Activated CD8-positive, alpha-beta T cell treated with anti-CD3 and anti-CD28 coated beads for 36 hours (primary cell): ENCODE results near the gene KDSR. TPM values are rescaled to one million over a fixed set of nuclear protein-coding genes. Genes with fewer than 3 reads are reported as not detected.

Experiments
- ATAC-seq: fragments of 200-7000 bp; cut with Tn5 transposase; one replicate; pipeline ENCODE4 v1.10.0; 2021; ENCODE audit warnings: mild to moderate bottlenecking, moderate library complexity
- CTCF ChIA-PET: fragments of 350-600 bp; sonication (Branson Sonifier 250); formaldehyde crosslinking; loops from one replicate; lab custom pipeline; 2021; ENCODE audit warnings: antibody characterized with exemption; lab: Charles Lee
- POLR2A ChIA-PET: fragments of 350-600 bp; sonication (Branson Sonifier 250); formaldehyde crosslinking; loops from one replicate; lab custom pipeline; 2021; ENCODE audit warnings: antibody characterized with exemption; lab: Charles Lee
- DNase-seq: peaks from one replicate; pipeline ENCODE4 v3.0.0-alpha.2; 2020
- H3K27ac Mint-ChIP-seq: one replicate; pipeline ENCODE4 v1.8.0; 2021; ENCODE audit warnings: mild to moderate bottlenecking, mixed read lengths
- H3K27me3 Mint-ChIP-seq: one replicate; pipeline ENCODE4 v1.8.0; 2021; ENCODE audit warnings: mixed read lengths
- H3K36me3 Mint-ChIP-seq: one replicate; pipeline ENCODE4 v1.8.0; 2021; ENCODE audit warnings: low read depth, mixed read lengths
- H3K4me1 Mint-ChIP-seq: one replicate; pipeline ENCODE4 v1.8.0; 2021; ENCODE audit warnings: low read depth, mixed read lengths
- H3K4me3 Mint-ChIP-seq: one replicate; pipeline ENCODE4 v1.8.0; 2021; ENCODE audit warnings: mild to moderate bottlenecking, moderate library complexity, mixed read lengths
- H3K9me3 Mint-ChIP-seq: one replicate; pipeline ENCODE4 v1.8.0; 2021; ENCODE audit warnings: mixed read lengths
- intact Hi-C: fragments of 100-400 bp; cut with micrococcal nuclease; formaldehyde crosslinking; loops from one replicate; pipeline ENCODE4 v1.10.0; 2022
- total RNA-seq, 2 experiments: library from RNA; stranded (reverse); gene quantifications; one replicate each; pipeline ENCODE4 v1.2.3, GENCODE V29; 2021
- TF ChIP-seq, protein P1 (sequence below): fragments of 200-600 bp; IDR thresholded peaks from one replicate; pipeline ENCODE4 v1.8.0; 2022; ENCODE audit warnings: antibody characterized with exemption, mild to moderate bottlenecking

KDSR gene
- total RNA-seq, 2 experiments from 2014 or later: 53.4 TPM

DNA sequence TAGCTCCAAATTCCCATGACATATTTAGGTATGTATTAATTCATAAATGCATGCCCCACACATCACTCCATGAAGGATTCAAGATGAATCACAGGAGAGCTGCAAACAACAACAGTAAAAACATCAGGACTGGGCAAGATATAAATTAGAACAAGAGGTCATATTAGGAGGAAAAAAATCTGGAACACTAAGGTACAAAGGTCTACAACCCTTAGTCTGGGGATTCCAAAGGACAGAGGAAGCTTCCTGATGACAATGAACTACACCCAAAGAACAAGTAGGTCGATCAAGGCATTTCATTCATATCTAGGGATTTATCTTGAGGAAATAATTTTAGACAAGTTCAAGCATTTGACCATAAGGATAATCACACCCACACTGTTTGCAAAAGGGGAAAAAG lies 40.7 kb upstream of the KDSR start:
- Mint-ChIP-seq H3K4me1 (peaks cover 39% of the 10 kb centered on the region), H3K9me3 (no peaks in the 10 kb centered on the region), H3K4me3 (no peak overlapping the region), H3K27me3 (no peaks in the 10 kb centered on the region), H3K36me3 (peaks cover 45% of the 10 kb centered on the region), H3K27ac (peak overlapping the region; percentile 40)
- ATAC-seq (no peak), DNase-seq (no peak)
- ChIA-PET POLR2A (no interaction called here), CTCF (no interaction called here)
- intact Hi-C loops: no loop called here
- TF ChIP-seq, protein P1, sequence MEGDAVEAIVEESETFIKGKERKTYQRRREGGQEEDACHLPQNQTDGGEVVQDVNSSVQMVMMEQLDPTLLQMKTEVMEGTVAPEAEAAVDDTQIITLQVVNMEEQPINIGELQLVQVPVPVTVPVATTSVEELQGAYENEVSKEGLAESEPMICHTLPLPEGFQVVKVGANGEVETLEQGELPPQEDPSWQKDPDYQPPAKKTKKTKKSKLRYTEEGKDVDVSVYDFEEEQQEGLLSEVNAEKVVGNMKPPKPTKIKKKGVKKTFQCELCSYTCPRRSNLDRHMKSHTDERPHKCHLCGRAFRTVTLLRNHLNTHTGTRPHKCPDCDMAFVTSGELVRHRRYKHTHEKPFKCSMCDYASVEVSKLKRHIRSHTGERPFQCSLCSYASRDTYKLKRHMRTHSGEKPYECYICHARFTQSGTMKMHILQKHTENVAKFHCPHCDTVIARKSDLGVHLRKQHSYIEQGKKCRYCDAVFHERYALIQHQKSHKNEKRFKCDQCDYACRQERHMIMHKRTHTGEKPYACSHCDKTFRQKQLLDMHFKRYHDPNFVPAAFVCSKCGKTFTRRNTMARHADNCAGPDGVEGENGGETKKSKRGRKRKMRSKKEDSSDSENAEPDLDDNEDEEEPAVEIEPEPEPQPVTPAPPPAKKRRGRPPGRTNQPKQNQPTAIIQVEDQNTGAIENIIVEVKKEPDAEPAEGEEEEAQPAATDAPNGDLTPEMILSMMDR: no peak

DNA sequence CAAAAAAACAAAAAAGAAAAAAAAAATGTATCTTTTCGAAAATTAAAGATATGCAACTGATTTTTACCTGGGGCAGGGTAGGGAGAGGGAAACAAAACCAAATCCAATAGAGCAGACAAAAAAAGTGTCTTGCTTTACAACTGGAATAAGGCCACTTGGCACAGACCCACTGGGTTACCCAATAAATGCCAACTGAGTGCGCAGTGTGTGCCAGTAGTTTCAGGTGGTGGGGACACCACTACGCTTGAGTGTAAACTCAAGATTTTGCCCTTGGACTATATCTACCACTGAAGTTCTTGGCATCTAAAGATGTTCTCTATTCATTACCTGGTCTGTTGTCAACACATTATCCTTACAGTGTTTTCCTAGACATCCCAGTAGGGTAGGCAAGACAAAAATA lies 39.0 kb upstream of the KDSR start:
- CTCF ChIA-PET: no interaction called here
- intact Hi-C loops: no loop called here
- no peak for DNase-seq
- H3K27me3 Mint-ChIP-seq: no peaks in the 10 kb centered on the region
- TF ChIP-seq, protein P1: no peak
- POLR2A ChIA-PET: interaction anchor here (1.0 kb wide), 1 partner anchor 89 kb away, joined by 3 read pairs; no protein-coding TSS in a partner anchor
- H3K4me3 Mint-ChIP-seq: no peak overlapping the region
- peaks cover 50% of the 10 kb centered on the region for H3K36me3 Mint-ChIP-seq
- no peak overlapping the region for H3K27ac Mint-ChIP-seq
- no peak for ATAC-seq
- H3K4me1 Mint-ChIP-seq: peaks cover 31% of the 10 kb centered on the region
- no peaks in the 10 kb centered on the region for H3K9me3 Mint-ChIP-seq

DNA sequence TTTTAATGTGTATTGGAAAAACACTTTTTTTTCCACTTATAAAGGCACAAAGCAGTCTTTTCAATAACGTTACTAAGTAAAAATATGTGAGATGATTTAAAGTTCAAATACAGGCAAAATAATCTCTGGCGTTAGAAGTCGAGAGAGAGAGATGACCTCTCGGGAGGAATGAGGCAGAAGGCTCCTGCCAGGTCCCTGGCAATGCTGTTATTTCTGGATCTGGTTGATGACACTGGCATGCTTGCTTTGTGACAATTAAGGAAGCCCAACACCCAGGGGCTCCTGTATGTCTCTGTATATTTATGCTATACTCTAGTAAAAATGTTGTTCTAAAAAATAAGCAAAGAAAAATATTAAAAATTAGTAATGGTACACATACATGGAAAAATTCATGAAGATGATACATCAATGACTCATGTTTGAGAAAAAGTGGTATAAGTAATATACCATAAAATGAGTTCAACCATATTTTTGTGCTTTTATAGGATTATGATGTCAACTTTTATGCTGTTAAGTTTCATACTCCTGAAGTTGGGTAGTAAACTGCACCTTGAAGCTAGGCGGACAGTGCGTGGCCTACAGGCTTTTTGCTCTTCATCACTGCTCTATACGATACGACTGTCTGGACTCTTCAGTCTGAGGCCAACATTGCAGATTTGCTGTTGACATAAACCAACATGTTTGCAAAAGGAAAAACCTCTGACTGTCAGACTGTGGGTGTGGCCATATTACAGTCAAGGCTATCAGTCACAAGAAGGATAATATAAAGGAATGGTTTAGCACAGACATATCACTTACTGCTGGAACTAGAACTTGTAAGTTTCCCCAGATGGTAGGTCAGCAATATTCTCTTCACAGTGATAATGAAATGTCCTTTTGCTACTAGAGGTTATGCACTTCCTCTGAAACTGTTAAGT lies 35.5 kb upstream of the KDSR start:
- Mint-ChIP-seq H3K9me3 (no peaks in the 10 kb centered on the region), H3K4me1 (peaks cover 7% of the 10 kb centered on the region), H3K4me3 (no peak overlapping the region), H3K36me3 (peaks cover 53% of the 10 kb centered on the region), H3K27me3 (no peaks in the 10 kb centered on the region), H3K27ac (peak overlapping the region; percentile 55)
- ChIA-PET POLR2A (no interaction called here), CTCF (no interaction called here)
- intact Hi-C loops: no loop called here
- ATAC-seq (no peak), DNase-seq (no peak)
- TF ChIP-seq, protein P1: no peak

DNA sequence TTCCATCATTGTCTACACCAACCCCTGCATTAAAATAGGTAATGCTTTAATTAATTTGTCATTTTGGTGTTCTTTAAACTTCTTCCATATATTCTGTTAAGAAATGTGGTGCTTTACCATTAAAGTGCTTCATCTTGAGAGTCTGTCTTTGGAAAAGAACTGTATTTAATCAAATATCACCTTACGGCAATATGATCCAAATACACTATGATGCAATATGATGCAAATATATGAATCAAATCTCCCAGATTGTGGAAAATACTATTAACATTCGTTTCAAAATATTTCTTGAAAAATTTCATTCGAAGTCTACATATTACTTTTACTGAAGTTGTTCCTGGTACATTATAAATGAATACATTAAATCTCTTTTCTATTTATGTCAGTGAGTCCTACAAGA lies 32.3 kb upstream of the KDSR start:
- Mint-ChIP-seq H3K27me3 (no peaks in the 10 kb centered on the region), H3K27ac (no peak overlapping the region), H3K36me3 (peaks cover 45% of the 10 kb centered on the region), H3K4me3 (no peak overlapping the region), H3K4me1 (peaks cover 7% of the 10 kb centered on the region), H3K9me3 (no peaks in the 10 kb centered on the region)
- TF ChIP-seq, protein P1: no peak
- ChIA-PET POLR2A (no interaction called here), CTCF (no interaction called here)
- ATAC-seq: no peak
- intact Hi-C loops: no loop called here
- DNase-seq: no peak

DNA sequence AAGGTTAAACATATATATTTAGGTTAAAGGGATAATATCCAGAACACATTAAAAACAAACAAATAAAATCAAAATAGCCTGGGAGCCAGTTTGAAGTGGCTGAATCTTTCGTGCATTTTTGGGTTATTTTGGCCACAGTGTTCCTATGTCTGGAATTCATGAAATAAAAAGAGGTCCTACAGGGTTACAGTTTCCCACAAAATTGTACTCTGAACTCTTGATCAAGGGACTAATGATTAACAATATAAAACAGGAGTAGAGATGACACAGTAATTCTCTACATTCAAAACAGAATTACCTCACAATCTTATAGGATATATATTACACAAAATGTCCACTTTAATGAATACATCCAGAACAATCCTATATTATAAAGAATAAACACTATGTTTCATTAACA lies 30.3 kb upstream of the KDSR start:
- H3K36me3 Mint-ChIP-seq: peaks cover 36% of the 10 kb centered on the region
- intact Hi-C loops: no loop called here

More for the DNA sequence above, 30.3 kb upstream of the KDSR start:
- ChIA-PET CTCF (no interaction called here), POLR2A (no interaction called here)
- TF ChIP-seq, protein P1: no peak
- no peak overlapping the region for H3K27ac Mint-ChIP-seq
- no peak for DNase-seq
- ATAC-seq: no peak
- H3K4me3 Mint-ChIP-seq: no peak overlapping the region
- no peaks in the 10 kb centered on the region for H3K9me3 Mint-ChIP-seq
- peaks cover 4% of the 10 kb centered on the region for H3K4me1 Mint-ChIP-seq
- no peaks in the 10 kb centered on the region for H3K27me3 Mint-ChIP-seq
